Immature natural killer cell (primary cell): Measurements from ENCODE around the gene P2RY4. TPM values are rescaled to one million over a fixed set of nuclear protein-coding genes. Genes with fewer than 3 reads are reported as not detected.
"Not testable (repeated sequence)": the region's sequence is repeated elsewhere in the genome, so short reads cannot be mapped to it uniquely, and the experiment has no call there.

ENCODE experiments used
- DNase-seq, 3 donors: peaks; one replicate each; pipeline ENCODE4 v3.0.0; 2022; ENCODE audit warnings: mixed read lengths in 1 of 3
- H3K27ac Mint-ChIP-seq, 6 donors: one replicate each; pipeline ENCODE4 v1.8.0; 2020; ENCODE audit warnings: mixed read lengths in 6 of 6, mild to moderate bottlenecking in 5 of 6, inconsistent platforms in 4 of 6, moderate library complexity in 3 of 6
- H3K27me3 Mint-ChIP-seq, 3 donors: one replicate each; pipeline ENCODE4 v1.8.0; 2020 to 2021; ENCODE audit warnings: low read depth in 3 of 3, mild to moderate bottlenecking in 3 of 3, mixed read lengths in 3 of 3, moderate library complexity in 3 of 3, inconsistent platforms in 1 of 3
- H3K36me3 Mint-ChIP-seq, 3 donors: one replicate each; pipeline ENCODE4 v1.8.0; 2020; ENCODE audit warnings: mixed read lengths in 3 of 3, inconsistent platforms in 2 of 3, mild to moderate bottlenecking in 2 of 3
- H3K4me1 Mint-ChIP-seq, 2 donors: one replicate each; pipeline ENCODE4 v1.8.0; 2020; ENCODE audit warnings: inconsistent platforms in 2 of 2, mild to moderate bottlenecking in 2 of 2, mixed read lengths in 2 of 2, moderate library complexity in 1 of 2
- H3K4me3 Mint-ChIP-seq, 5 donors: one replicate each; pipeline ENCODE4 v1.8.0; 2020; ENCODE audit warnings: mild to moderate bottlenecking in 5 of 5, mixed read lengths in 5 of 5, inconsistent platforms in 3 of 5, moderate library complexity in 3 of 5
- H3K9me3 Mint-ChIP-seq, 6 donors: one replicate each; pipeline ENCODE4 v1.8.0; 2020; ENCODE audit warnings: mild to moderate bottlenecking in 6 of 6, mixed read lengths in 6 of 6, inconsistent platforms in 4 of 6, moderate library complexity in 3 of 6
- polyA plus RNA-seq, 3 donors: library from polyadenylated mRNA; unstranded; fragments of 300-500 nt; fragmentation: Illumina TruSeq; gene quantifications; one replicate each; pipeline ENCODE4 v1.2.3, GENCODE V29; 2021

Gene P2RY4
- polyA plus RNA-seq, 3 donors from 2014 or later: not detected

GRCh38 chrX:70226048-70226447, 34.0 kb downstream of the P2RY4 start:
- Mint-ChIP-seq H3K27me3 (peaks cover 1 to 5% (median 4%) of the 10 kb centered on the region in 3 donors), H3K36me3 (no peaks in the 10 kb centered on the region), H3K27ac (no peak overlapping the region), H3K4me3 (no peak overlapping the region), H3K4me1 (no peaks in the 10 kb centered on the region), H3K9me3 (no peaks in the 10 kb centered on the region)
- DNase-seq: no peak

DNA sequence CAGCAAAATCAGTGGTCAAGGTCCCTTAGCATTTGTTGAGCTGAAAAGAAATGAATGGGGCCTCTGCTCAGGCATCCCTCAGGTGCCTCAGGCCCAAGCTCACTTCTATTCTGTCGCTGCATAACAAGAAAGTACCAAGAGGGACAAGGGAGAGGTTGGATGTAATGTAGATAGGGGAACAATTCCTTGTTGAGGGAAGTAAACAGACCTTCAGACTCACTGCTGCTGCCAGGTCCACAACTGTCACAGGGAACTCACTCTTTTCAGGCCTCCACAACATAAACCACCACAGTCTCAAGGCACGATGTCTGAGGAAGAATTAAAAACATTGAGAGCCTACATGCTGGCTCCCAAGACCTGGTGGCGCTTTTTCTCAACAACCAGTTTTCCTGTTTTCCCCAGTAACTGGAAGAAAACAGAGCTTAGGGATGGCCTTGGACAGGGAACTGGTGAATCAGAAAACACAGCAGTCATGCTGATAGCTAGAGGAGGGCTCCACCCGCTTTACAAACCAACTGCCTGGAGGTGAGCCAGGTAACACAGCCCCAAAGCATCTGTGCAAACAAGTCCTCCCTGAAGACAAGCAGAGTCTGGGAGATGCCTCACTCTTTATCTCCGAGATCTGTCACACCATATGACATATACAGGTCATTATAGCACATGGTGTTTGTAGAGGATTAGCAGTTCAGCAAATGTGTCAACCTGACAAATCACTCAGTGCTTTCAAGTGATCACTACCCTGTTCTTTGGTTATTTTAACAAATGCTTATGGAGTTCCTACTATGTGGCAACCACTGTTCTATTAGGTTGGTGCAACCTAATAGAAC, 39.9 kb downstream of the P2RY4 start:
- H3K27me3 Mint-ChIP-seq: peaks cover 2 to 7% (median 3%) of the 10 kb centered on the region in 3 donors
- H3K27ac Mint-ChIP-seq: no peak overlapping the region
- no peak for DNase-seq
- no peak overlapping the region for H3K4me3 Mint-ChIP-seq
- H3K4me1 Mint-ChIP-seq: no peaks in the 10 kb centered on the region
- no peaks in the 10 kb centered on the region for H3K36me3 Mint-ChIP-seq
- H3K9me3 Mint-ChIP-seq: no peaks in the 10 kb centered on the region

DNA sequence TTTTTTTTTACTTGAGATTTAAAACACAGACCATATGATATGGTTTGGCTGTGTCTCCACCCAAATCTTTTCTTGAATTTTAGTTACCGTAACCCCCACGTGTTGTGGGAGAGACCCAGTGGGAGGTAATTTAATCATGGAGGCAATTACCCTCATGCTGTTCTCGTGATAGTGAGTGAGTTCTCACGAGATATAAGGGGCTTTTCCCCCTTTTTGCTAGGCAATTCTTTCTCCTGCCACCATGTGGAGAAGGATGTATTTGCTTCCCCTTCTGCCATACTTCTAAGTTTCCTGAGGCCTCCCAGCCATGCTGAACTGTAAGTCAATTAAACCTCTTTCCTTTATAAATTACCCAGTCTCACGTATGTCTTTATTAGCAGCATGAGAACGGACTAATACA, 50.4 kb downstream of the P2RY4 start:
- H3K4me3 Mint-ChIP-seq, H3K9me3 Mint-ChIP-seq, DNase-seq, H3K4me1 Mint-ChIP-seq, H3K27ac Mint-ChIP-seq, H3K36me3 Mint-ChIP-seq: not testable (repeated sequence)
- peaks cover 2 to 11% (median 5%) of the 10 kb centered on the region in 3 donors for H3K27me3 Mint-ChIP-seq

DNA sequence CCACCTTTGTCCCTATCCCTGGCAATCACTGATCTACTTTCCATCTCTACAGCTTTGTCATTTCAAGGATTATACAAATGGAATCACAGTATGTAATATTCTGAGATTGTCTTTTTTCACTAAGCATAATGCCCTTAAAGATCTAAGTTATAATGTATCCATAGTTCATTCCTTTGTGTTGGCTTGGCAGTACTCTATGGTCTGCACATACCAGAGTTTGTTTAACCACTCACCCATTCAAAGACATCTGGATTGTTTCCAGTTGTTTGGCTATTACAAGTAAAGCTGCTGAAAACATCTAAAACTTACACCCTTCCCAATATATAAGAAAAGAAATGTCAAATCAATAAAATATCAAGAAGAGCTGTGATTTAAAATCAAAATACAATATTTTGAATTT, 51.5 kb downstream of the P2RY4 start:
- peaks cover 0 to 4% (median 0%) of the 10 kb centered on the region in 6 donors for H3K9me3 Mint-ChIP-seq
- no peak for DNase-seq
- H3K27me3 Mint-ChIP-seq: peaks cover 2 to 6% (median 3%) of the 10 kb centered on the region in 3 donors
- no peaks in the 10 kb centered on the region for H3K36me3 Mint-ChIP-seq
- H3K27ac Mint-ChIP-seq: no peak overlapping the region
- H3K4me3 Mint-ChIP-seq: no peak overlapping the region
- H3K4me1 Mint-ChIP-seq: no peaks in the 10 kb centered on the region

Other genes with a start within 250 kb of the P2RY4 start
- gene AWAT2, start 210.3 kb downstream of the P2RY4 start, polyA plus RNA-seq: not detected
- gene OTUD6A, start 197.7 kb downstream of the P2RY4 start, polyA plus RNA-seq: not detected
- gene IGBP1, start 126.8 kb downstream of the P2RY4 start, polyA plus RNA-seq: 10 to 100 TPM; 37.8 to 55.6 (median 43.9) TPM
- gene DGAT2L6, start 82.7 kb downstream of the P2RY4 start, polyA plus RNA-seq: not detected
- not detected for gene AWAT1, start 25.5 kb downstream of the P2RY4 start, polyA plus RNA-seq
- not detected for gene ARR3, start 8.1 kb upstream of the P2RY4 start, polyA plus RNA-seq
- gene RAB41, start 22.0 kb upstream of the P2RY4 start, polyA plus RNA-seq: not detected
- 10 to 100 TPM; 46.9 to 60.6 (median 48.1) TPM for gene PDZD11, start 29.7 kb upstream of the P2RY4 start, polyA plus RNA-seq
- 1 to 10 TPM in 1 of 3 donors, not detected in 2; 1.0 TPM for gene KIF4A, start 29.9 kb upstream of the P2RY4 start, polyA plus RNA-seq
- not detected for gene GDPD2, start 163.1 kb upstream of the P2RY4 start, polyA plus RNA-seq
- 1 to 10 TPM; 1.9 to 9.9 (median 6.6) TPM for gene DLG3, start 184.6 kb upstream of the P2RY4 start, polyA plus RNA-seq